Endothelial cell of umbilical vein (primary cell): ENCODE data around the gene RPS14. TPM values are rescaled to one million over a fixed set of nuclear protein-coding genes. Genes with fewer than 3 reads are reported as not detected.

Source experiments
- BruUV-seq: library from RNA; stranded (reverse); fragments of 400-500 nt; replicated peaks from 2 replicates; lab custom pipeline; 2021; lab: Mats Ljungman, UMichigan
- CTCF ChIA-PET: fragments of 300-600, 350-600 bp; sonication (Branson Sonifier 250); formaldehyde crosslinking; loops from one replicate; lab custom pipeline; 2021; ENCODE audit warnings: antibody characterized with exemption, inconsistent platforms; lab: Charles Lee
- POLR2A ChIA-PET: fragments of 300-600, 350-600 bp; sonication (Branson Sonifier 250); formaldehyde crosslinking; loops from one replicate; lab custom pipeline; 2021; ENCODE audit warnings: antibody characterized with exemption, inconsistent platforms; lab: Charles Lee
- DNase-seq: peaks from one replicate; pipeline ENCODE4 v3.0.0-alpha.2; 2011; ENCODE audit warnings: low read depth, low spot score
- FAIRE-seq: peaks from 2 replicates; lab custom pipeline; 2011; peaks lifted over from hg19 to GRCh38; lab: Jason Lieb, UNC
- H2AFZ ChIP-seq: 2 replicates; pipeline ENCODE4 v1.6.0; 2012; ENCODE audit warnings: low read depth, low read length, control low read depth, inconsistent platforms
- H3K27ac ChIP-seq: 2 replicates; pipeline ENCODE4 v1.5.1; 2011; ENCODE audit warnings: low read depth, mild to moderate bottlenecking, control low read depth, low read length, moderate library complexity; ENCODE audit not compliant: insufficient read depth
- H3K27me3 ChIP-seq, 2 experiments: 2 replicates each; pipeline versions ENCODE4 v1.6.0 to v1.6.1; 2011; ENCODE audit warnings: low read length in 2 of 2, mixed read lengths in 1 of 2; ENCODE audit not compliant: control insufficient read depth in 2 of 2, insufficient read depth in 2 of 2
- H3K36me3 ChIP-seq, 2 experiments: 2 replicates in 1 of 2; 3 replicates in 1 of 2; pipeline ENCODE4 v1.5.1; 2011; ENCODE audit warnings: low read length in 2 of 2, mild to moderate bottlenecking in 1 of 2, moderate library complexity in 1 of 2; ENCODE audit not compliant: control insufficient read depth in 2 of 2, insufficient read depth in 2 of 2; ENCODE audit errors: extremely low read depth in 1 of 2
- H3K4me1 ChIP-seq: 3 replicates; pipeline ENCODE4 v1.5.1; 2011; ENCODE audit warnings: mild to moderate bottlenecking, low read length; ENCODE audit not compliant: control insufficient read depth, insufficient read depth; ENCODE audit errors: extremely low read depth
- H3K4me2 ChIP-seq: 2 replicates; pipeline ENCODE4 v1.6.1; 2011; ENCODE audit warnings: low read length, control low read depth, mixed read lengths; ENCODE audit not compliant: insufficient read depth
- H3K4me3 ChIP-seq, 3 experiments: fragments of 200-600 bp in 1 of 3; sonication (generic), shearing (Covaris generic) in 1 of 3; replicated peaks in 1 of 3; 2 replicates each; pipeline ENCODE4 v1.5.1; 2011 to 2016; ENCODE audit warnings: control low read depth in 3 of 3, low read length in 3 of 3, mild to moderate bottlenecking in 2 of 3, inconsistent platforms in 1 of 3, low read depth in 1 of 3, moderate library complexity in 1 of 3; ENCODE audit not compliant: insufficient read depth in 1 of 3
- H3K79me2 ChIP-seq: 2 replicates; pipeline ENCODE4 v1.6.0; 2012; ENCODE audit warnings: low read length, inconsistent platforms; ENCODE audit not compliant: control insufficient read depth, insufficient read depth
- H3K9ac ChIP-seq: replicated peaks from 2 replicates; pipeline ENCODE3; 2011; ENCODE audit warnings: low read length, control low read depth; ENCODE audit not compliant: insufficient read depth; ENCODE audit errors: extremely low read depth
- H3K9me1 ChIP-seq: replicated peaks from 3 replicates; pipeline ENCODE4 v1.6.0; 2011; ENCODE audit warnings: mild to moderate bottlenecking, low read length; ENCODE audit not compliant: control insufficient read depth, insufficient read depth; ENCODE audit errors: extremely low read depth
- H3K9me3 ChIP-seq: replicated peaks from 2 replicates; pipeline ENCODE4 v1.5.1; 2012; ENCODE audit warnings: low read length, inconsistent platforms; ENCODE audit not compliant: control insufficient read depth, insufficient read depth
- H4K20me1 ChIP-seq: replicated peaks from 2 replicates; pipeline ENCODE3; 2011; ENCODE audit warnings: mild to moderate bottlenecking, low read length; ENCODE audit not compliant: control insufficient read depth, insufficient read depth; ENCODE audit errors: extremely low read depth
- CTCF ChIP-seq, 2 donors: IDR thresholded peaks; 1 replicate in 1 of 2; 2 replicates in 1 of 2; pipeline ENCODE4 v1.5.1; 2011; ENCODE audit warnings: low read length in 2 of 2, mild to moderate bottlenecking in 2 of 2, moderate library complexity in 2 of 2, control low read depth in 1 of 2, inconsistent platforms in 1 of 2, low read depth in 1 of 2; ENCODE audit not compliant: insufficient read depth in 1 of 2; ENCODE audit errors: extremely low read depth in 1 of 2
- EZH2 ChIP-seq: IDR thresholded peaks from 2 replicates; pipeline ENCODE4 v1.6.1; 2012; ENCODE audit warnings: borderline replicate concordance, low read depth, mild to moderate bottlenecking, moderate library complexity, low read length, inconsistent platforms; ENCODE audit not compliant: severe bottlenecking
- FOS ChIP-seq: IDR thresholded peaks from 2 replicates; pipeline ENCODE4 v1.6.1; 2011; ENCODE audit warnings: mild to moderate bottlenecking, low read length, moderate library complexity, borderline replicate concordance; ENCODE audit not compliant: insufficient read depth
- GATA2 ChIP-seq: IDR thresholded peaks from 2 replicates; pipeline ENCODE4 v1.7.0; 2011; ENCODE audit warnings: low read depth, mild to moderate bottlenecking, moderate library complexity, mixed read lengths, low read length; ENCODE audit not compliant: insufficient read length, insufficient read depth
- JUN ChIP-seq: IDR thresholded peaks from 2 replicates; pipeline ENCODE4 v1.6.1; 2011; ENCODE audit warnings: borderline replicate concordance, low read depth; ENCODE audit not compliant: insufficient read length, insufficient read depth
- MYC ChIP-seq: IDR thresholded peaks from one replicate; pipeline ENCODE4 v1.6.1; 2011; ENCODE audit warnings: mild to moderate bottlenecking, low read depth, low read length
- POLR2A ChIP-seq: IDR thresholded peaks from 2 replicates; pipeline ENCODE4 v1.6.1; 2012; ENCODE audit warnings: low read depth, mild to moderate bottlenecking, control low read depth, low read length
- POLR2AphosphoS5 ChIP-seq: IDR thresholded peaks from 2 replicates; pipeline ENCODE4 v1.6.1; 2012; ENCODE audit warnings: low read depth, mild to moderate bottlenecking, control low read depth, low read length, moderate library complexity; ENCODE audit not compliant: insufficient read depth
- dilution Hi-C: fragments of 300-500 bp; cut with MboI; formaldehyde crosslinking; loops from one replicate; pipeline ENCODE4 v1.15.0; 2019; ENCODE audit warnings: low sequenced_read_pairs; ENCODE audit not compliant: extremely low pct_ligation_motif_present
- intact Hi-C: fragments of 100-400 bp; cut with micrococcal nuclease; formaldehyde crosslinking; loops from one replicate; pipeline ENCODE4 v1.10.0; 2022
- polyA plus RNA-seq, 4 experiments: library from polyadenylated mRNA; depleted of rRNA in 3 of 4; stranded (reverse) in 3 of 4; unstranded in 1 of 4; fragments of >200 nt; gene quantifications; 2 replicates each; pipeline versions ENCODE4 v1.2.1 to v1.2.3, GENCODE V29; 2011 to 2012; ENCODE audit warnings: missing spikeins in 1 of 4
- total RNA-seq: library from RNA; stranded (reverse); gene quantifications from 2 replicates; pipeline ENCODE4 v1.2.3, GENCODE V29; 2021
- TF ChIP-seq, protein P1 (sequence below): IDR thresholded peaks from 2 replicates; pipeline ENCODE4 v1.6.1; 2011; ENCODE audit not compliant: insufficient read depth, insufficient read length

The RPS14 gene
- total and polyA plus RNA-seq, 2 donors (not counting 3 experiments of a cell fraction or from before 2014, with no cell fraction given), result 1,852 to 5,521 TPM

DNA sequence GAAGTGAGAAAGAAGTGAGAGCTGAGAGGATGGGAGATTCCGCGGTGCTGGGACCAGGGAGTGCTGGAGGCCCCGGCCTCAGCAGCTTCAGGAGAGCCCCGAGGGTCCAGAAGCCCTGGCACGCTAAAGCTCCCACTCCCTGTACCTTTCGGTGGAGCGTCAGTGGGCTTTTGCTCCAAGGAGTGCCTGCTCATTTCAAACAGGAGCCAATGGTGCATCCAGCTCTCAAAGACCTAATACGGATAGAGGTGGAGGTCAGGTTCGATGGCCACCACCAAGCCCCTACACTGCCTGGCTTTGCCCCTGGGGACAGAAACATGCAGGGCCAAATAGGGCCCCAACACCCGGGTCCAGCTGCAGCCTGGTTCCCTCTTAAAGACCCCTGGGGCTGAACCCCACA lies 45.0 kb downstream of the RPS14 start:
- peaks cover 0 to 6% of the 10 kb centered on the region in 2 experiments for H3K36me3 ChIP-seq
- H3K9ac ChIP-seq, result no peak overlapping the region
- intact Hi-C loops, result no loop called here
- H3K79me2 ChIP-seq, result no peaks in the 10 kb centered on the region
- no peak overlapping the region for H3K4me2 ChIP-seq
- H2AFZ ChIP-seq, result no peak overlapping the region
- H3K4me3 ChIP-seq, result no peak overlapping the region
- no peak for FAIRE-seq
- TF ChIP-seq EZH2, result no peak
- TF ChIP-seq MYC, result no peak
- TF ChIP-seq POLR2AphosphoS5, result no peak
- TF ChIP-seq CTCF (IDR thresholded peaks at IDR 0.05; ENCODE audit: extremely low read depth in 1 of 2, insufficient read depth in 1 of 2, low read depth in 1 of 2, low read length in 2 of 2), result no peak
- no peak for TF ChIP-seq POLR2A
- TF ChIP-seq FOS, result no peak
- TF ChIP-seq, protein P1, sequence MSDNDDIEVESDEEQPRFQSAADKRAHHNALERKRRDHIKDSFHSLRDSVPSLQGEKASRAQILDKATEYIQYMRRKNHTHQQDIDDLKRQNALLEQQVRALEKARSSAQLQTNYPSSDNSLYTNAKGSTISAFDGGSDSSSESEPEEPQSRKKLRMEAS, result no peak
- no peak for TF ChIP-seq JUN
- TF ChIP-seq GATA2, result no peak
- DNase-seq, result no peak
- BruUV-seq, result no TSS peak
- H3K27ac ChIP-seq, result no peak overlapping the region
- no peaks in the 10 kb centered on the region for H3K9me1 ChIP-seq
- H3K4me1 ChIP-seq, result no peaks in the 10 kb centered on the region
- no peaks in the 10 kb centered on the region for H3K27me3 ChIP-seq
- dilution Hi-C loops, result no loop called here
- H3K9me3 ChIP-seq, result no peaks in the 10 kb centered on the region
- ChIA-PET POLR2A (no interaction called here), CTCF (no interaction called here)
- H4K20me1 ChIP-seq, result no peaks in the 10 kb centered on the region
